HG03175 (cell line): Measurements from ENCODE around the gene CHRNA7.
"Not testable (repeated sequence)": the region's sequence is repeated elsewhere in the genome, so short reads cannot be mapped to it uniquely, and the experiment has no call there.

Experiments
- ATAC-seq: cut with Tn5 transposase; IDR thresholded peaks from one replicate; pipeline ENCODE4 v1.9.1; 2021; ENCODE audit warnings: mild to moderate bottlenecking, moderate library complexity; ENCODE audit not compliant: unreplicated experiment

The CHRNA7 gene

DNA sequence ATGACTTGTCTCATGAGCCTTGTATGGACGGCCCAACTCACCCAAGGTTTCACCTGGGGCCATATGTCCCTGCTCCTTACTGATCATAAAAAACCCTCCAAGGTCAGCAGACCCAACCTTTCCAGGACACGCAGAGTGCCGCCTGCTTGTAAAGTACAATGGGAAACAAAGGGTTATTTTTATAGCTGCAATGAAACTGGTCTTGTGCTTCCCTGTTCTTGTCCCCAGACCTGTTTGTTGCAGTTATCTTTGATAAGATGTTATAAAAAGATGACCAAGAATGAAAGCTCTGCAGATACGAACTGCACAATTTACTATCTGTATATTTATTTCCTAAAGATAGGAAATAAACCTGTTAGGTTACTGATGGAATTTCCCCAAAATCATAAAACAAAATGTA, 136.0 kb downstream of the CHRNA7 start:
- not testable (repeated sequence) for ATAC-seq

- ATAC-seq: not testable (repeated sequence)
These were observed 137.6 kb downstream of the CHRNA7 start for GRCh38 chr15:32167913-32168312.

DNA sequence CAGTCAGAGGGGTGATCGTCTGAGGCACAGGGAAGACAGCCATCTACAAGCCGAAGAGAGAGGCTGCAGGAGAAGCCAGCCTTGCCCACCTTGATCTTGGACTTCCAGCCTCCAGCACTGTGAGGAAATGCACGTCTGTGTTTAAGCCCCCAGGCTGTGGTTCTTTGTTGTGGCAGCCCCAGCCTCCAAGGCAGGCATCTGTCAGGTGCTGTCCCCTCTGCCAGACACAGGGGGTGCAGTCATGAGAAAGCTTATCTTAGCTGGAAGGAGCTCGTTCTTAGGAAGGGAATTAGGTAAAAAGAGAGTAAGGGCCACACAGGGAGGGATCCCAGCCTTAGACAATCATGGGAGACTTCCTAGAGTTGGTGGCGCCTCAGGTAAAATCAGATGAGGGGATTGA, 150.3 kb downstream of the CHRNA7 start:
- not testable (repeated sequence) for ATAC-seq

GRCh38 chr15:32193780-32194179, 163.5 kb downstream of the CHRNA7 start:
- ATAC-seq: not testable (repeated sequence)

- peak; percentile 66 for ATAC-seq
These were observed 165.9 kb downstream of the CHRNA7 start for GRCh38 chr15:32196206-32196605.

DNA sequence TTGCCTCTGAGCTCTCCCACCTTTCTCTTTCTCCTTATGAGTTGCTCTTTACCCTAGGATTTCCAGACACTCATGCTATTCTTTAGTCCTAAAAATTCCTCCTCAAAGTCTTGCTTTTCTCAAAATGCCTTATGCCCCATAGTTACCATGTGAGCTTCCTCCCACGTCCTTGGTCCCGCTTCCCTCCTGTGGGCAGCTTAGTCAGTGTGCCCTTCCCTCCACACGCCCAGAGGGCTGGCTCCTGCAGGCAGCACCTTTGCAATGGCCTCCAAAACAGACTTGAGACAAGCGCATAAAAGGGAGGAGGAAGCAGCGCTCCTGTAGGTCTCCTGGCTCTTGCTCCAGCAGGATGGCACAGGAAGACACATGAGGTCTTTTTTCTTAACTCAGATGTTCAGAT, 168.6 kb downstream of the CHRNA7 start:
- ATAC-seq: not testable (repeated sequence)

- not testable (repeated sequence) for ATAC-seq
These were observed 178.8 kb downstream of the CHRNA7 start for GRCh38 chr15:32209081-32209480.

- ATAC-seq: no peak
These were observed 188.4 kb downstream of the CHRNA7 start for GRCh38 chr15:32218666-32219065.
